K562 treated with DMSO at 1 percent for 48 hours (cell line): ENCODE data around the gene ARPC1B. TPM values are rescaled to one million over a fixed set of nuclear protein-coding genes. Genes with fewer than 3 reads are reported as not detected.

Experiments used
- total RNA-seq: library from RNA; unstranded; fragments of 300-600 nt; gene quantifications from 2 replicates; pipeline ENCODE4 v1.2.3, GENCODE V29; 2022; ENCODE audit warnings: low replicate concordance; ENCODE audit errors: extremely low read depth

ARPC1B gene
- 2,675 TPM in 1 of 2 replicates, not detected in the other for total RNA-seq

DNA sequence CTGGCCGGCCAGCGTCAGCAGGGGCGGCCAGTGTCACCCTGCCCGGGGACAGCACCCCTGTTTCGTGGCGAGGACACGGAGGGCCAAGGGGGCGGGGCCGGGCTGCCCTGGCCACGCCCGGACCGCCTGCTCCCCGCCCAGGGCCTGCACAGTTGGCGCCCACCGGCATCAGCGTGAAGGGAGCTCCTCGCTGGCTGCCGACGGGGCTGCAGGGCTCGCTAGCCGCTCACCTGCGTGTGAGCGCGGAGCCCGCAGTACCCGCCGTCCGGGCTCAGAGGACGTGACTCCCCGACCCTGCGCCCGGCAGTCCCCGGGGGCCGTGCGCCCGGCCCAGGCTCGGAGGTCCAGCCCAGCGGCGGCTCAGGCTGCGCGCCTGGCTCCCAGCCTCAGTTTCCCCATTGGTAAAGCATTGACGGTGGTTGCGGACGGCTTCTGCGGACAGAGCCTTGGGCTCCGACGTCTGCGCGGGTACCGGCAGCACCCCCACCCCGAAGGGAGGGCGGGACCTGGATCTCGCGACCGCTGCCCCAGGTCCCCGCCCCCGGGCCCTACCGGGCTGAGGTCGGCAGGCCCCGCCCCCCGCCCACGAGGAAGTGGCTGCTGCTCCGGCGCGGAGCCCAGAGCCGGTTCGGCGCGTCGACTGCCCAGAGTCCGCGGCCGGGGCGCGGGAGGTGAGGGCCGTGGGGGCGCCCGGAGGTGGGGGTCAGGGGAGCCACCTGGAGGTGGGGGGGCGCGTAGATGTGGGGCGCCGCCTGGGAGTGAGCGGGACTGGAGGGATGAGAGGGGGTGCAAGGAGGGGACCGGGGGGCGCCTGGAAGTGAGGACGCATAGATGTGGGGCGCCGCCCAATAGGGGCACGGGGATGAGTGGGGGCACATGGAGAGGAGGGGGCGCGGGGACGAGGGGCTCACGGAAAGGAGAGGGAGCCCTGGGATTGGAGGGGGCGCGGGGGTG is at the start of gene ARPC1B:
Gene ARPC1B (plus strand): TSS at position 620 of the 954 bp plus-strand sequence. CDS start 10,985 bp downstream, outside the sequence.

DNA sequence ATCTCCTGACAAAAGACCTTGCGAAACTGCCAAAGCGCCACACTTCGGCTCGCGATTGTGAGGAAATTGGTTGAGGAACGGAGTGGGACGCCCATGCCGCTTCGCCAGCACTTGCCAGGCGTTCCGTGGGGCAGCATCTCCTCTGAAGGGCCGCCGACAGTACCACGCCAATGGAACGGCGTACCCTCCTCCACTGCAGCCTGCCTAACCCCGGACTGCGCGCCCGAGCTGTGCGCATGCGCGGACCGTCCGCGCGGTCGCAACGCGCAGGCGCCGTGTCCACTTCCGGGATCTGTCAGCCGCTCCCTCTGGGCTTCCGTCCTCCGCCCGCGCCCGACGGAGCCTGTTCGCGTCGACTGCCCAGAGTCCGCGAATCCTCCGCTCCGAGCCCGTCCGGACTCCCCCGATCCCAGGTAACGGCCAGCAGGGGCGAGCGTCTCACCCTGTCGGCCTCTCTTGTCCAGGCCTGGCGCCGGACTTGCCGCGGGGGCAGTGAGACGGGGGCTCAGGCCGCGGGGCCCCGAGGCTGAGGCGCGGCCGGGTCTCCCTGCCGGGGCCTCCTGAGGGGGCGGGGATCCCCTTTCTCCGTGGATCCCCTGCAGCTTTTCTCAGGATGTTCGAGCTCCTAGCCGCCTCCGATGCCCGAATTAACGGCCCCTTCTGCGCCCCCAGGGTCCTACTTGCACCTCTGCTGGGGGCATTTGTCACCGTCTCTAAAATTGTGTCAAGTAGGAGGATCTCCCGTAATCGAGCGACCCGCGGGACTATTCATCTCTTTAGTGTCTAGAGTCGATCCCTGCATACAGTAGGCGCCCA is 48.7 kb upstream of the ARPC1B start, which contains the start of gene ARPC1A:
Gene ARPC1A (plus strand): TSS at position 307 of the 816 bp plus-strand sequence. CDS start 7,456 bp downstream, outside the sequence.

DNA sequence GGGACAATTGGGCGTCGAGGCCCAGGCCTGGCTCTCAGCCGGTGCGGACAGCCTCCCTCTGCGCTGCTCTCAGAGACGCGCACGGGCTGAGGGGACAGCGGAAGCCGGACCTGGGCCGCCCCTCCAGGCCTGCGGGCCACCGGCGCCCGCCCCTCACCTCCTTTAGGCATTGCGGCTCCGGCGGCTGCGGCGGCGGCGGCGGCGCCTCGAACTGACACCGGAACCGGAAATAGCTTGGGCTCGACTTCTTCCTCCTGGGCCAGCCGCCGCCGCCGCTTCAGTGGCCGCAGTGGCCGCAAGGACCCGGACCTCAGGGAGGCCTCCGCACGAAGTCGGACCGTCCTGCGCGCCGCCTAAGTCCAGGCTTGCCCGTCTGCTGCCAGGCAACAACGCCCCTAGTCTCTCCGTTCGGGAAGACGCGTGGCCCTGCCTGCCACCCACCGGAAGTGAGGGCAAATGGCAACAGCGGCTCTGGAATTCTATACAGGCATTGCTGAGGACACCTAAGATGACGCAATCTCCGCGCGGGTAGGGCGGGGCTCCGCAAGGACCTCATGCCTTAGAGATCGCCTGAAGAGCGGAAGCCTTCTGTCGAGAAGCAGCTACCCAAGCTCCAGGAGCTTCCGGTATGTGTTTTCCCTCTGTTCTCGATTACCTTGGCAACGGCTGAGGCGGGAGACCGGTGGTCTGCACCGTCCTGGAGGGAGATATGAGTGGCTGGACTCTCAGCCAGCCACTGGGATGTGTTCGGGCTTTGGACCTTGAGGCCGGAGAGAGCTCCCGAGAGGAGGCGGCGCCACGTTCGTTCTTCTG is 34.1 kb downstream of the ARPC1B start, which contains the start of the genes BUD31 and PDAP1:
Gene BUD31 (plus strand): TSS at position 591 of the 813 bp plus-strand sequence. CDS start 2,124 bp downstream, outside the sequence.
Gene PDAP1 (minus strand): TSS at position 219 of the 813 bp plus-strand sequence. CDS start 49 bp downstream, at position 170.

DNA sequence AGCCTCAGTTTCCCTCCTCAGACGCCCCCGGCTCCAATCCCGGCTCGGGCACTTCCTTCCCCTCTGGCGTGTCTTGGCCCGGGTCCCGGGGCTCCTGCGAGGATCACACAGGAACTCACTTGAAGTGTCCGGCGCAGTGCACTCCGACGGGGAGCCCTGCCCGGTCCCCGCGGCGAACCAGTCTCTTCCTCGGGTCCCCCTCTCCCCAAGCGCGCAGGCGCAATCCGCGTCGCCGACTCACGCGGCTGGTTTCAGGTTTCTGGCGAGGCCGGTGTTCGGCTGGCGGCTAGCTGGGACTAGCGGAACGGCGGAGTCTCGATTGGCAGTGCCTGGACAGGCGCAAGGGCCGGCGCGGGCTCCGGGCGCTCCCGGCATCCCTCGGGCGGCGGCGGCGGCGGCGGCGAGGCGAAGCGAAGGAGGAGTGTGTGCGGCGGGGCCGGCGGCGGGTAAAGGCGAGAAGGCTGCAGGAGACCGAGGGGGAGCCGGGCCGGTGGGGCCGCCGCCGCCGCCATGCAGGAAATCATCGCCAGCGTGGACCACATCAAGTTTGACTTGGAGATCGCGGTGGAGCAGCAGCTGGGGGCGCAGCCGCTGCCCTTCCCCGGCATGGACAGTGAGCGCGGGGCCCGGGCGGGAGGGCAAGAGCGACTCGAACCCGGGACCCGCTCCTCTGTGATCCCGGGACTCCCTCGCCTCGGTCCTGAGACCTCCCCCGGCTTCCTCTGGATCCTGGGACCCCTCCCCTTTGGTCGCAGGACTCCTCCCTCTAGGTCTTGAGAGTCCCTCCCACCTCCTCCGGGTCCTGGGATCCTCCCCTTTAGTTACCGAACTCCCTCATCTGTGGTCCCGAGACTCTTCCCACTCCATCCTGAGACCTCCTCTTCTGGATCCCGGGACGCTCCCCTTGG is 64.3 kb downstream of the ARPC1B start, which contains the start of the genes CPSF4 and PTCD1:
Gene CPSF4 (plus strand): TSS at position 371 of the 908 bp plus-strand sequence. CDS start 140 bp downstream, at position 511.
Gene PTCD1 (minus strand): TSS at position 226 of the 908 bp plus-strand sequence. CDS start 3,556 bp downstream, outside the sequence.

Other genes with a start within 250 kb of the ARPC1B start
- gene SMURF1, start 230.6 kb upstream of the ARPC1B start, total RNA-seq: not detected in 2 replicates
- gene KPNA7, start 166.6 kb upstream of the ARPC1B start, total RNA-seq: not detected in 2 replicates
- not detected in 2 replicates for gene MYH16, start 101.9 kb upstream of the ARPC1B start, total RNA-seq
- gene ARPC1A, start 48.8 kb upstream of the ARPC1B start, total RNA-seq: not detected in 2 replicates
- not detected in 2 replicates for gene PDAP1, start 33.9 kb downstream of the ARPC1B start, total RNA-seq
- not detected in 2 replicates for gene BUD31, start 34.2 kb downstream of the ARPC1B start, total RNA-seq
- not detected in 2 replicates for gene PTCD1, start 64.1 kb downstream of the ARPC1B start, total RNA-seq
- gene CPSF4, start 64.2 kb downstream of the ARPC1B start, total RNA-seq: not detected in 2 replicates
- not detected in 2 replicates for gene ATP5MF, start 91.4 kb downstream of the ARPC1B start, total RNA-seq
- not detected in 2 replicates for gene ZNF789, start 98.2 kb downstream of the ARPC1B start, total RNA-seq
- not detected in 2 replicates for gene ZNF394, start 125.6 kb downstream of the ARPC1B start, total RNA-seq
- not detected in 2 replicates for gene ZKSCAN5, start 129.9 kb downstream of the ARPC1B start, total RNA-seq
- not detected in 2 replicates for gene FAM200A, start 177.4 kb downstream of the ARPC1B start, total RNA-seq
- not detected in 2 replicates for gene ZNF655, start 183.9 kb downstream of the ARPC1B start, total RNA-seq
- not detected in 2 replicates for gene TMEM225B, start 223.5 kb downstream of the ARPC1B start, total RNA-seq
- not detected in 2 replicates for gene ZSCAN25, start 242.2 kb downstream of the ARPC1B start, total RNA-seq